ENCODE results near the gene TNFAIP8. TPM values are rescaled to one million over a fixed set of nuclear protein-coding genes. Genes with fewer than 3 reads are reported as not detected.

Gene TNFAIP8
- total and polyA plus RNA-seq, 2 donors (not counting 1 experiment from before 2014, with no cell fraction given), result 67.3 to 109 TPM

- Mint-ChIP-seq H3K27me3 (no peaks in the 10 kb centered on the region), H3K27ac (peak overlapping the region; percentile 92), H3K4me1 (peaks cover 86% of the 10 kb centered on the region), H3K4me3 (peak overlapping the region; percentile 6), H3K9me3 (ENCODE audit: insufficient read depth) (no peaks in the 10 kb centered on the region)
- POLR2A ChIA-PET, result interaction anchor here (0.6 to 1.4 kb wide), 2 partner anchors 38 to 134 kb away, joined by 4 read pairs; no protein-coding TSS in a partner anchor
- TF ChIP-seq CTCF (IDR thresholded peaks at IDR 0.05) (no peak), EZH2 (IDR thresholded peaks at IDR 0.05; ENCODE audit: borderline replicate concordance, insufficient read depth, low read depth, low read length, poor library complexity, severe bottlenecking) (no peak)
- Histone ChIP-seq H4K20me1 (ENCODE audit: control insufficient read depth, insufficient read depth, low read length, poor library complexity, severe bottlenecking) (no peaks in the 10 kb centered on the region), H3K79me2 (ENCODE audit: control insufficient read depth, insufficient read depth, low read length) (peaks cover 80% of the 10 kb centered on the region), H3K9me3 (ENCODE audit: control extremely low read depth in 1 of 3, control insufficient read depth in 2 of 3, insufficient read depth in 1 of 3, low read length in 2 of 3) (no peaks in the 10 kb centered on the region), H3K27me3 (replicated peaks in 1 of 4; ENCODE audit: control extremely low read depth in 1 of 4, control insufficient read depth in 3 of 4, insufficient read depth in 4 of 4, low read length in 3 of 4) (no peaks in the 10 kb centered on the region), H3K4me3 (ENCODE audit: control extremely low read depth in 1 of 5, extremely low read depth in 1 of 5, insufficient read depth in 1 of 5, low read depth in 2 of 5, low read length in 4 of 5) (peak overlapping the region in 1 of 5 experiments; percentile 0), H3K36me3 (replicated peaks in 1 of 2; ENCODE audit: control extremely low read depth in 1 of 2, control insufficient read depth in 1 of 2, extremely low read depth in 1 of 2, insufficient read depth in 2 of 2, low read length in 1 of 2) (peaks cover 3 to 24% of the 10 kb centered on the region in 2 experiments), H3K27ac (ENCODE audit: low read length in 2 of 2) (peak overlapping the region; percentile 55 to 71), H3K9ac (ENCODE audit: low read length) (peak overlapping the region; percentile 1), H2AFZ (ENCODE audit: insufficient read depth, low read depth, low read length, poor library complexity, severe bottlenecking) (no peak overlapping the region), H3K4me1 (ENCODE audit: control insufficient read depth in 2 of 2, insufficient read depth in 2 of 2, low read length in 2 of 2) (peaks cover 80 to 82% of the 10 kb centered on the region in 2 donors), H3K4me2 (replicated peaks; ENCODE audit: low read depth, low read length, poor library complexity, severe bottlenecking) (peak overlapping the region; percentile 29)
- WGBS (ENCODE audit: insufficient coverage), result 67% methylated on average over 3 of the region's 8 CpGs
- CTCF ChIA-PET, result interaction anchor here (0.7 to 3.5 kb wide), 4 partner anchors 12 to 275 kb away, joined by 3 to 16 read pairs (median 6); no protein-coding TSS in a partner anchor
- DNase-seq, result peak; percentile 42
- intact Hi-C loops (cut with micrococcal nuclease), result no loop called here
- no peak for ATAC-seq (ENCODE audit: low read depth)
Measured at GRCh38 chr5:119395080-119395836, 39.4 kb downstream of the TNFAIP8 start.
